Prostate gland (tissue), 2 donors: ENCODE data around the gene IRX2. TPM values are rescaled to one million over a fixed set of nuclear protein-coding genes. Genes with fewer than 3 reads are reported as not detected.
A peak's percentile ranks its signal among the peaks of the same experiment; 100 is the strongest.

Source experiments
- DNase-seq: peaks from one replicate; pipeline ENCODE4 v3.0.0-alpha.2; 2019; ENCODE audit warnings: low spot score
- H3K27ac ChIP-seq, 2 donors: fragments of 200-600 bp; sonication (generic); 2 replicates each; pipeline ENCODE4 v1.5.1; 2017 to 2019
- H3K27me3 ChIP-seq: fragments of 200-600 bp; sonication (generic); replicated peaks from 2 replicates; pipeline ENCODE4 v1.5.1; 2019; ENCODE audit not compliant: insufficient read depth
- H3K36me3 ChIP-seq, 2 donors: fragments of 200-600 bp; sonication (generic); 1 replicate in 1 of 2; 2 replicates in 1 of 2; pipeline versions ENCODE4 v1.5.1 to v1.8.1; 2017 to 2019
- H3K4me1 ChIP-seq: fragments of 200-600 bp; sonication (generic); replicated peaks from 2 replicates; pipeline ENCODE4 v1.5.1; 2019
- H3K4me3 ChIP-seq, 2 donors: fragments of 200-600 bp; sonication (generic); 2 replicates each; pipeline ENCODE4 v1.5.1; 2017 to 2019
- H3K9me3 ChIP-seq: fragments of 200-600 bp; sonication (generic); 2 replicates; pipeline ENCODE4 v1.5.1; 2017
- CTCF ChIP-seq, 4 experiments: fragments of 200-600 bp in 2 of 4; fragments of 450-650 bp in 2 of 4; sonication (generic) in 2 of 4; IDR thresholded peaks; 1 replicate in 3 of 4; 2 replicates in 1 of 4; pipeline ENCODE4 v1.5.1; 2016 to 2019; ENCODE audit warnings: antibody characterized with exemption in 4 of 4, mild to moderate bottlenecking in 2 of 4, moderate library complexity in 2 of 4
- POLR2A ChIP-seq: fragments of 450-650 bp; IDR thresholded peaks from one replicate; pipeline ENCODE4 v1.6.1; 2016; ENCODE audit warnings: antibody characterized with exemption, mild to moderate bottlenecking
- POLR2AphosphoS5 ChIP-seq: sonication (generic); formaldehyde crosslinking; IDR thresholded peaks from one replicate; pipeline ENCODE4 v1.6.1; 2017; ENCODE audit warnings: antibody characterized with exemption
- WGBS: methylation state at CpG from one replicate; pipeline ENCODE4 v1.1.5; 2018; 5-methylcytosine and 5-hydroxymethylcytosine counted together
- intact Hi-C: fragments of 100-400 bp; cut with DNase I; formaldehyde crosslinking; loops from one replicate; pipeline ENCODE4 v1.14.2; 2022
- total RNA-seq, 2 donors: library from RNA; depleted of rRNA; stranded (reverse); fragments of >200 nt; gene quantifications; one replicate each; pipeline ENCODE4 v1.1.0, GENCODE V29; 2016

Gene IRX2
- total RNA-seq, 2 donors from 2014 or later, result 10.2 to 20.6 TPM

- Histone ChIP-seq H3K9me3 (no peaks in the 10 kb centered on the region), H3K4me3 (peak overlapping the region in 1 of 2 donors; percentile 29), H3K27ac (peak overlapping the region; percentile 70 to 76), H3K27me3 (no peaks in the 10 kb centered on the region), H3K36me3 (no peaks in the 10 kb centered on the region), H3K4me1 (peaks cover 7% of the 10 kb centered on the region)
- 12% methylated on average over 55 of the region's 55 CpGs for WGBS
- TF ChIP-seq POLR2AphosphoS5, result peak; percentile 25
- no peak for TF ChIP-seq CTCF (IDR thresholded peaks at IDR 0.05)
- TF ChIP-seq POLR2A, result no peak
- peak; percentile 65 for DNase-seq
- intact Hi-C loops, result no loop called here
These were observed 8.4 kb downstream of the IRX2 start for GRCh38 chr5:2742921-2743679.

- Histone ChIP-seq H3K9me3 (no peaks in the 10 kb centered on the region), H3K4me1 (peaks cover 7% of the 10 kb centered on the region), H3K27ac (no peak overlapping the region), H3K27me3 (no peaks in the 10 kb centered on the region), H3K4me3 (no peak overlapping the region), H3K36me3 (no peaks in the 10 kb centered on the region)
- intact Hi-C loops, result no loop called here
- 45% methylated on average over 3 of the region's 3 CpGs for WGBS
- TF ChIP-seq POLR2AphosphoS5 (no peak), POLR2A (no peak)
- DNase-seq, result no peak
These were observed 9.5 kb downstream of the IRX2 start for GRCh38 chr5:2741956-2742355.

GRCh38 chr5:2740876-2741555 lies 10.5 kb downstream of the IRX2 start:
- WGBS, result 61% methylated on average over 25 of the region's 25 CpGs
- Histone ChIP-seq H3K4me1 (peaks cover 7% of the 10 kb centered on the region), H3K9me3 (no peaks in the 10 kb centered on the region), H3K27me3 (no peaks in the 10 kb centered on the region), H3K36me3 (no peaks in the 10 kb centered on the region), H3K27ac (no peak overlapping the region), H3K4me3 (no peak overlapping the region)
- no peak for TF ChIP-seq POLR2A
- TF ChIP-seq POLR2AphosphoS5, result no peak
- TF ChIP-seq CTCF (IDR thresholded peaks at IDR 0.05), result no peak
- no peak for DNase-seq
- intact Hi-C loops, result no loop called here

- Histone ChIP-seq H3K27me3 (no peaks in the 10 kb centered on the region), H3K9me3 (no peaks in the 10 kb centered on the region), H3K27ac (no peak overlapping the region), H3K36me3 (no peaks in the 10 kb centered on the region), H3K4me1 (peaks cover 7% of the 10 kb centered on the region), H3K4me3 (peak overlapping the region in 1 of 2 donors; percentile 53)
- no peak for DNase-seq
- no peak for TF ChIP-seq CTCF (IDR thresholded peaks at IDR 0.05)
- TF ChIP-seq POLR2A, result no peak
- TF ChIP-seq POLR2AphosphoS5, result no peak
- intact Hi-C loops, result no loop called here
- WGBS, result 75% methylated on average over 55 of the region's 59 CpGs
These were observed 11.2 kb downstream of the IRX2 start for GRCh38 chr5:2740051-2740875.
